Subcutaneous abdominal adipose tissue (tissue), 5 donors: ENCODE measurements around the gene SIRT3.

Experiments
- H3K27ac ChIP-seq: one replicate; pipeline ENCODE4 v1.7.0; 2013; ENCODE audit warnings: low read depth, mild to moderate bottlenecking, inconsistent platforms, low read length, moderate library complexity
- H3K27me3 ChIP-seq, 5 donors: one replicate each; pipeline ENCODE4 v1.7.0; 2013; ENCODE audit warnings: low read length in 5 of 5, inconsistent platforms in 1 of 5; ENCODE audit not compliant: control insufficient read depth in 5 of 5, insufficient read depth in 4 of 5
- H3K36me3 ChIP-seq, 5 donors: one replicate each; pipeline ENCODE4 v1.7.0; 2013; ENCODE audit warnings: low read length in 5 of 5; ENCODE audit not compliant: control insufficient read depth in 5 of 5, insufficient read depth in 5 of 5
- H3K4me1 ChIP-seq, 5 donors: one replicate each; pipeline ENCODE4 v1.7.0; 2013; ENCODE audit warnings: low read length in 5 of 5, mild to moderate bottlenecking in 3 of 5, moderate library complexity in 1 of 5; ENCODE audit not compliant: control insufficient read depth in 5 of 5, insufficient read depth in 5 of 5
- H3K4me3 ChIP-seq, 5 donors: one replicate each; pipeline ENCODE4 v1.7.0; 2013; ENCODE audit warnings: low read length in 5 of 5, low read depth in 1 of 5
- H3K9ac ChIP-seq, 5 donors: one replicate each; pipeline ENCODE4 v1.7.0; 2013; ENCODE audit warnings: low read length in 5 of 5, mild to moderate bottlenecking in 4 of 5, moderate library complexity in 3 of 5
- H3K9me3 ChIP-seq, 5 donors: one replicate each; pipeline ENCODE4 v1.7.0; 2013; ENCODE audit warnings: low read length in 5 of 5; ENCODE audit not compliant: control insufficient read depth in 5 of 5
- donor health status: healthy.
- donor health status: healthy.
- donor health status: healthy.
- donor health status: healthy.
- donor health status: healthy.

Gene SIRT3

GRCh38 chr11:205221-206001 is 30.7 kb downstream of the SIRT3 start:
- H3K27me3 ChIP-seq, result peaks cover 0 to 2% (median 0%) of the 10 kb centered on the region in 5 donors
- peak overlapping the region in 2 of 5 donors; percentile 10 to 97 for H3K9ac ChIP-seq
- H3K9me3 ChIP-seq, result no peaks in the 10 kb centered on the region
- peaks cover 0 to 50% (median 44%) of the 10 kb centered on the region in 5 donors for H3K36me3 ChIP-seq
- peaks cover 28 to 65% (median 57%) of the 10 kb centered on the region in 5 donors for H3K4me1 ChIP-seq
- H3K27ac ChIP-seq, result no peak overlapping the region
- H3K4me3 ChIP-seq, result peak overlapping the region; percentile 79 to 97 (median 91)

GRCh38 chr11:204587-205109 is 31.5 kb downstream of the SIRT3 start:
- H3K9me3 ChIP-seq, result no peaks in the 10 kb centered on the region
- no peak overlapping the region for H3K27ac ChIP-seq
- H3K27me3 ChIP-seq, result peaks cover 0 to 2% (median 0%) of the 10 kb centered on the region in 5 donors
- peaks cover 0 to 45% (median 37%) of the 10 kb centered on the region in 5 donors for H3K36me3 ChIP-seq
- peak overlapping the region in 2 of 5 donors; percentile 23 to 51 for H3K9ac ChIP-seq
- peaks cover 21 to 58% (median 49%) of the 10 kb centered on the region in 5 donors for H3K4me1 ChIP-seq
- H3K4me3 ChIP-seq, result no peak overlapping the region

- Histone ChIP-seq H3K27ac (no peak overlapping the region), H3K4me3 (no peak overlapping the region), H3K36me3 (peaks cover 0 to 44% (median 34%) of the 10 kb centered on the region in 5 donors), H3K9me3 (no peaks in the 10 kb centered on the region), H3K4me1 (peaks cover 16 to 52% (median 43%) of the 10 kb centered on the region in 5 donors), H3K9ac (peak overlapping the region in 1 of 5 donors; percentile 51), H3K27me3 (peaks cover 0 to 2% (median 0%) of the 10 kb centered on the region in 5 donors)
Observed at GRCh38 chr11:203945-204586, 32.1 kb downstream of the SIRT3 start.

GRCh38 chr11:203056-203944 is 32.8 kb downstream of the SIRT3 start:
- H3K9ac ChIP-seq, result peak overlapping the region in 1 of 5 donors; percentile 0
- H3K4me3 ChIP-seq, result no peak overlapping the region
- peaks cover 0 to 2% (median 0%) of the 10 kb centered on the region in 5 donors for H3K27me3 ChIP-seq
- H3K4me1 ChIP-seq, result peaks cover 16 to 48% (median 40%) of the 10 kb centered on the region in 5 donors
- peaks cover 0 to 44% (median 34%) of the 10 kb centered on the region in 5 donors for H3K36me3 ChIP-seq
- no peak overlapping the region for H3K27ac ChIP-seq
- no peaks in the 10 kb centered on the region for H3K9me3 ChIP-seq

GRCh38 chr11:202490-202889 is 33.7 kb downstream of the SIRT3 start:
- H3K27me3 ChIP-seq, result peaks cover 0 to 2% (median 0%) of the 10 kb centered on the region in 5 donors
- no peak overlapping the region for H3K4me3 ChIP-seq
- no peak overlapping the region for H3K9ac ChIP-seq
- H3K4me1 ChIP-seq, result peaks cover 14 to 40% (median 33%) of the 10 kb centered on the region in 5 donors
- H3K36me3 ChIP-seq, result peaks cover 0 to 44% (median 34%) of the 10 kb centered on the region in 5 donors
- no peak overlapping the region for H3K27ac ChIP-seq
- no peaks in the 10 kb centered on the region for H3K9me3 ChIP-seq

- Histone ChIP-seq H3K27me3 (no peaks in the 10 kb centered on the region), H3K4me1 (peaks cover 12 to 40% (median 33%) of the 10 kb centered on the region in 5 donors), H3K4me3 (no peak overlapping the region), H3K36me3 (peaks cover 0 to 44% (median 34%) of the 10 kb centered on the region in 5 donors), H3K9me3 (no peaks in the 10 kb centered on the region), H3K9ac (no peak overlapping the region), H3K27ac (no peak overlapping the region)
Observed at GRCh38 chr11:201966-202365, 34.2 kb downstream of the SIRT3 start.

- Histone ChIP-seq H3K27ac (no peak overlapping the region), H3K4me1 (peaks cover 2 to 25% (median 19%) of the 10 kb centered on the region in 5 donors), H3K36me3 (peaks cover 0 to 41% (median 30%) of the 10 kb centered on the region in 5 donors), H3K9me3 (no peaks in the 10 kb centered on the region), H3K27me3 (no peaks in the 10 kb centered on the region), H3K9ac (no peak overlapping the region), H3K4me3 (no peak overlapping the region)
Observed at GRCh38 chr11:200224-201003, 35.7 kb downstream of the SIRT3 start.

- peaks cover 0 to 19% (median 13%) of the 10 kb centered on the region in 5 donors for H3K4me1 ChIP-seq
- H3K9me3 ChIP-seq, result no peaks in the 10 kb centered on the region
- no peak overlapping the region for H3K27ac ChIP-seq
- no peak overlapping the region for H3K9ac ChIP-seq
- no peaks in the 10 kb centered on the region for H3K27me3 ChIP-seq
- H3K4me3 ChIP-seq, result no peak overlapping the region
- peaks cover 0 to 37% (median 25%) of the 10 kb centered on the region in 5 donors for H3K36me3 ChIP-seq
Observed at GRCh38 chr11:199782-200181, 36.4 kb downstream of the SIRT3 start.
